Right lobe of liver (tissue), 6 donors: ENCODE results near the gene SYT1. TPM values are rescaled to one million over a fixed set of nuclear protein-coding genes. Genes with fewer than 3 reads are reported as not detected.

Experiments used
- ATAC-seq, 4 donors: fragments of 200-7000 bp; cut with Tn5 transposase; one replicate each; pipeline ENCODE4 v1.9.1; 2020; ENCODE audit warnings: mild to moderate bottlenecking in 4 of 4, moderate library complexity in 4 of 4
- DNase-seq, 3 donors: peaks; one replicate each; pipeline ENCODE4 v3.0.0-alpha.2; 2020
- H3K27ac ChIP-seq, 3 donors: fragments of 200-600 bp; one replicate each; pipeline ENCODE4 v1.8.0; 2022
- H3K27me3 ChIP-seq, 2 donors: fragments of 200-600 bp; one replicate each; pipeline ENCODE4 v1.8.0; 2022
- H3K36me3 ChIP-seq, 4 donors: fragments of 200-600 bp; sonication (generic) in 1 of 4; one replicate each; pipeline versions ENCODE4 v1.5.1 to v1.8.0; 2017 to 2022; ENCODE audit warnings: control low read depth in 1 of 4
- H3K4me1 ChIP-seq, 4 donors: fragments of 200-600 bp; sonication (generic) in 1 of 4; one replicate each; pipeline versions ENCODE4 v1.5.1 to v1.8.0; 2017 to 2022; ENCODE audit warnings: control low read depth in 1 of 4
- H3K4me3 ChIP-seq, 3 donors: fragments of 200-600 bp; one replicate each; pipeline ENCODE4 v1.8.0; 2022
- H3K9me3 ChIP-seq, 4 donors: fragments of 200-600 bp; sonication (generic) in 1 of 4; one replicate each; pipeline versions ENCODE4 v1.5.1 to v1.8.0; 2017 to 2022; ENCODE audit warnings: control low read depth in 1 of 4
- CTCF ChIP-seq, 4 donors: fragments of 200-600 bp in 3 of 4; fragments of 450-650 bp in 1 of 4; IDR thresholded peaks; one replicate each; pipeline versions ENCODE4 v1.5.1 to v1.8.0; 2016 to 2022; ENCODE audit warnings: antibody characterized with exemption in 4 of 4, mild to moderate bottlenecking in 2 of 4
- POLR2A ChIP-seq: fragments of 450-650 bp; IDR thresholded peaks from one replicate; pipeline ENCODE4 v1.6.1; 2017; ENCODE audit warnings: antibody characterized with exemption, mild to moderate bottlenecking
- WGBS: methylation state at CpG from one replicate; pipeline ENCODE4 v1.1.6; 2018; ENCODE audit warnings: low coverage, low lambda C conversion rate; ENCODE audit not compliant: insufficient coverage; ENCODE audit errors: missing lambda C conversion rate; 5-methylcytosine and 5-hydroxymethylcytosine counted together
- intact Hi-C, 2 donors: fragments of 100-400 bp; cut with DNase I; formaldehyde crosslinking; loops; one replicate each; pipeline versions ENCODE4 v1.11.2 to v1.14.1; 2022
- total RNA-seq, 6 experiments: library from RNA; depleted of rRNA in 2 of 6; stranded (reverse); fragments of >200 nt in 2 of 6; fragmentation: NEBNext Ultra II Directional in 3 of 6; extraction: Animal tissue kit (Norgen Biotek cat#: 25700) in 3 of 6; gene quantifications; one replicate each; pipeline versions ENCODE4 v1.1.0 to v1.2.4, GENCODE V29; 2016 to 2023
- donor health status: DM: no; HTN: yes; CAD: no.
- donor health status: DM: no; HTN: no; CAD: no.
- donor health status: DM: no; HTN: no; CAD: no.
- donor health status: DM: no; HTN: yes; CAD: no.
- donor health status: DM: no; HTN: yes; CAD: no.

Gene SYT1
- total RNA-seq, 6 experiments from 2014 or later, result 0.35 to 1.9 (median 0.81) TPM

DNA sequence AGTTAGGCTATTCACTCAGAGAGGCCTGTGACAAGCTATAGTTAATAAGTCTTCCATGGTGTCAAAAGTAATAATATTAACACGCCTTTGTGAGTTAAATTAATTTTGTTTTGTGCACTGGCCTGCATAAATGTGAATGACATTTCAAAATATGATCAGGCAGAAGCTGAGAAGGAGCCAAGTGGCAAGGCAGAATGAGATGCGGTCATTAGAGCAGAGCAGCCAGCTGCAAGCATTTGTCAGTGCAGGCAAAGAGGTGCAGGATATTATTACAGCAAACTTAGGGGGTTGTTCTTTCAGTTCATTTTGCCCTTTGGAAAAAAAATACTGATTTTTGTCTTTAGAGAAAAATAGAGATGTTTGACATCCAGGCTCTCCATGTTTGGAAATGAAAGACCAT, 461.6 kb downstream of the SYT1 start:
- H3K9me3 ChIP-seq, result no peaks in the 10 kb centered on the region
- no peaks in the 10 kb centered on the region for H3K36me3 ChIP-seq
- H3K27ac ChIP-seq, result no peak overlapping the region
- H3K27me3 ChIP-seq, result no peaks in the 10 kb centered on the region
- no peaks in the 10 kb centered on the region for H3K4me1 ChIP-seq
- no peak overlapping the region for H3K4me3 ChIP-seq
- TF ChIP-seq CTCF (IDR thresholded peaks at IDR 0.05) (no peak), POLR2A (no peak)
- no peak for DNase-seq
- no peak for ATAC-seq
- 50% methylated on average over 2 of the region's 2 CpGs for WGBS
- intact Hi-C loops, result no loop called here

DNA sequence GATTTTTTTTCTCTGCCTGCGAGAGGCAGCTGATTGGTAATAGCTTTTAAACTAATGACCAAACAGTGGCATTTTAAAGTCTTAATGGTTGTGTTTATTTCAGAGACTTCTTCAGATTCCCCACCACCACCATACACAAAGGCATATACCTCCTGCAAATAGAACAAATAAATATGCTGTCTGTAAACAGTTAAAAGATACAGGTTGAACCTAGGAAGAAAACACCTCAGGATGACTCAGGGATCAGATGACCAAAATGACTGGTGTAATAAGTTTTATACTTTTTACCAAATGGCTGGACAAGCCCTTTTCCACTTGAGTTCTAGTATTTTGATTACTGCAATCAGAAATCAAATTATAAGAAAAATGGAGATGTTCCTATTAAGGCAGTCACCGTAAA, 462.1 kb downstream of the SYT1 start:
- no peak overlapping the region for H3K4me3 ChIP-seq
- ATAC-seq (no peak), DNase-seq (no peak)
- H3K36me3 ChIP-seq, result no peaks in the 10 kb centered on the region
- 68% methylated on average over 2 of the region's 2 CpGs for WGBS
- no peak overlapping the region for H3K27ac ChIP-seq
- no peaks in the 10 kb centered on the region for H3K9me3 ChIP-seq
- H3K4me1 ChIP-seq, result no peaks in the 10 kb centered on the region
- TF ChIP-seq CTCF (IDR thresholded peaks at IDR 0.05) (no peak), POLR2A (no peak)
- H3K27me3 ChIP-seq, result no peaks in the 10 kb centered on the region
- intact Hi-C loops, result no loop called here

DNA sequence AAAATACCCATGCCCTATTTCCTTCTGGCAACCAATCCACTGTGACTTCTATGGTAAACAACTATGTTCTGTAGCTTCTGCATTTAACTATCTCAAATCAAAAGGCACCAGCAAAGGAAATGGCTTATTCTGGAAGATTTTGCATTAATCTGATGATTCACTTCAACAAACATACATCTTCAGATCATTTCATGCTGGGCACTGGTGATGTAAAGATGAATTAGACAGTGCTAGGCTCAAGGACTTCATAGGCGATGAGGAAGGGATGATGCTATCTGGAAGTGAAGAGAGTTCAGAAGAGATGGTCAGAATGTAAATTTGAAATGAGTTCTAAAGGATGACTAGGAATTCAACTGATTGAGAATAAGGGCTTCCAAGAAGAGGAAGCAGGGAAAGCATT, 462.9 kb downstream of the SYT1 start:
- H3K4me3 ChIP-seq, result no peak overlapping the region
- no peaks in the 10 kb centered on the region for H3K9me3 ChIP-seq
- DNase-seq, result no peak
- no peak overlapping the region for H3K27ac ChIP-seq
- H3K27me3 ChIP-seq, result no peaks in the 10 kb centered on the region
- WGBS, result 45% methylated on average over 1 of the region's 1 CpG
- no peaks in the 10 kb centered on the region for H3K36me3 ChIP-seq
- ATAC-seq, result no peak
- TF ChIP-seq CTCF (IDR thresholded peaks at IDR 0.05) (no peak), POLR2A (no peak)
- intact Hi-C loops, result no loop called here
- no peaks in the 10 kb centered on the region for H3K4me1 ChIP-seq

DNA sequence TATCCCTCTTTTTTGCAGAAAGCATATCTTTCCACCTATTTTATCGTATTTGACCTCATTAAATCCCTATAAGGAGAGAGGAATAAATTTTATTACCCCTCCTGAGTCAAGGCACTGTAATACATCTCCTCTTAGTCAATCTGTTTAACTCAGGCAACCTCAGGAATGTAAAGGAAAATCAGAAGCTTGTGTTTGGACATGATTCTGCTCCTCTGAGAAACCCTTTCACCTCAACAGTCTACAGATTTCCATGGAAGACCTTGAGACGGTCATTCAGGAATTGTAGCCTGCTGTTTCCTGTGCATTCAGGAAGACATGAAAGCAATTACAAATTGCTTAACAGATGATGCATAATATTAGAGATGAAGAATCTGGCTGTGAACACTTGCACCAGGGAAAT, 465.4 kb downstream of the SYT1 start:
- TF ChIP-seq POLR2A (no peak), CTCF (IDR thresholded peaks at IDR 0.05) (no peak)
- ATAC-seq, result no peak
- intact Hi-C loops, result no loop called here

GRCh38 chr12:79331870-79332269, 467.3 kb downstream of the SYT1 start:
- H3K4me3 ChIP-seq, result no peak overlapping the region
- H3K27ac ChIP-seq, result no peak overlapping the region
- WGBS, result 42% methylated on average over 1 of the region's 1 CpG
- intact Hi-C loops, result no loop called here
- H3K9me3 ChIP-seq, result no peaks in the 10 kb centered on the region
- DNase-seq (no peak), ATAC-seq (no peak)
- no peaks in the 10 kb centered on the region for H3K27me3 ChIP-seq
- TF ChIP-seq POLR2A (no peak), CTCF (IDR thresholded peaks at IDR 0.05) (no peak)
- H3K36me3 ChIP-seq, result no peaks in the 10 kb centered on the region
- no peaks in the 10 kb centered on the region for H3K4me1 ChIP-seq

More for the DNA sequence above, 465.4 kb downstream of the SYT1 start:
- Histone ChIP-seq H3K27me3 (no peaks in the 10 kb centered on the region), H3K27ac (no peak overlapping the region), H3K9me3 (no peaks in the 10 kb centered on the region), H3K36me3 (no peaks in the 10 kb centered on the region), H3K4me3 (no peak overlapping the region), H3K4me1 (no peaks in the 10 kb centered on the region)
- DNase-seq, result no peak
- 45% methylated on average over 2 of the region's 2 CpGs for WGBS
